ENCODE results near the gene CYTH4. TPM values are rescaled to one million over a fixed set of nuclear protein-coding genes. Genes with fewer than 3 reads are reported as not detected.

Gene CYTH4
- polyA plus RNA-seq, 1 donor (not counting 4 experiments of a cell fraction or from before 2014, with no cell fraction given) = 0.05 TPM

DNA sequence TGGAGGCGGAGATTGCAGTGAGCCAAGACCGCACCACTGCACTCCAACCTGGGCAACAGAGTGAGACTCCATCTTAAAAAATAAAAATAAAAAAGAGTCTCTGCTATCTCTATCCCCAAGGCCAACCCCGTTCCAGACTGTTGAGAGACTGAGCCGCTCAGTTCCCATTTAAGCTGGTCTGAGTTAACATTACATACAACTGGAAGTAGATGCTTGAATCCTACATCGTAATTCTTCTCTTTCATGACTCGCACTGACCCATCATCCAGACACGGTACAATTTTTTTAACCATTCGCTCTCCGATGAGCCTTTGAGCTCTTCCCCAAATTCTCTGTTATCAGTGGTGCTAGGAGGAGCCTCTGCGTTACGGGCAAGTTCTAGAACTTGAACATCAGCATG is 4.9 kb upstream of the CYTH4 start:
- H3K36me3 ChIP-seq (ENCODE audit: control insufficient read depth in 2 of 2, extremely low read depth in 1 of 2, insufficient read depth in 2 of 2, low read length in 2 of 2) = no peaks in the 10 kb centered on the region
- TF ChIP-seq, protein P1, sequence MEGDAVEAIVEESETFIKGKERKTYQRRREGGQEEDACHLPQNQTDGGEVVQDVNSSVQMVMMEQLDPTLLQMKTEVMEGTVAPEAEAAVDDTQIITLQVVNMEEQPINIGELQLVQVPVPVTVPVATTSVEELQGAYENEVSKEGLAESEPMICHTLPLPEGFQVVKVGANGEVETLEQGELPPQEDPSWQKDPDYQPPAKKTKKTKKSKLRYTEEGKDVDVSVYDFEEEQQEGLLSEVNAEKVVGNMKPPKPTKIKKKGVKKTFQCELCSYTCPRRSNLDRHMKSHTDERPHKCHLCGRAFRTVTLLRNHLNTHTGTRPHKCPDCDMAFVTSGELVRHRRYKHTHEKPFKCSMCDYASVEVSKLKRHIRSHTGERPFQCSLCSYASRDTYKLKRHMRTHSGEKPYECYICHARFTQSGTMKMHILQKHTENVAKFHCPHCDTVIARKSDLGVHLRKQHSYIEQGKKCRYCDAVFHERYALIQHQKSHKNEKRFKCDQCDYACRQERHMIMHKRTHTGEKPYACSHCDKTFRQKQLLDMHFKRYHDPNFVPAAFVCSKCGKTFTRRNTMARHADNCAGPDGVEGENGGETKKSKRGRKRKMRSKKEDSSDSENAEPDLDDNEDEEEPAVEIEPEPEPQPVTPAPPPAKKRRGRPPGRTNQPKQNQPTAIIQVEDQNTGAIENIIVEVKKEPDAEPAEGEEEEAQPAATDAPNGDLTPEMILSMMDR (optimal IDR thresholded peaks at IDR 0.05 in 1 of 3, IDR thresholded peaks at IDR 0.05 in 1 of 3, conservative IDR thresholded peaks at IDR 0.05 in 1 of 3; ENCODE audit: extremely low read depth in 1 of 3, insufficient read depth in 2 of 3, low read length in 3 of 3) = no peak
- no peak for TF ChIP-seq EZH2 (IDR thresholded peaks at IDR 0.05; ENCODE audit: low read length)
- H3K27me3 ChIP-seq (ENCODE audit: control insufficient read depth, extremely low read depth, insufficient read depth, low read length) = peaks cover 3% of the 10 kb centered on the region
- H3K4me1 ChIP-seq (ENCODE audit: control insufficient read depth, extremely low read depth, insufficient read depth, low read length) = peaks cover 14% of the 10 kb centered on the region
- dilution Hi-C loops (cut with MboI; ENCODE audit: extremely low pct_ligation_motif_present, low sequenced_read_pairs) = no loop called here
- H2AFZ ChIP-seq (ENCODE audit: control insufficient read depth, low read length) = no peak overlapping the region
- no peak overlapping the region for H3K27ac ChIP-seq (ENCODE audit: control insufficient read depth, insufficient read depth, low read length)
- no peaks in the 10 kb centered on the region for H3K79me2 ChIP-seq (ENCODE audit: control insufficient read depth, insufficient read depth, low read length)
- no peak overlapping the region for H3K4me2 ChIP-seq (ENCODE audit: control insufficient read depth, extremely low read depth, insufficient read depth, low read depth, low read length)
- H3K9ac ChIP-seq (ENCODE audit: control insufficient read depth, extremely low read depth, insufficient read depth, low read length) = no peak overlapping the region
- no peaks in the 10 kb centered on the region for H3K9me3 ChIP-seq (ENCODE audit: control insufficient read depth, low read depth, low read length)
- no peak overlapping the region for H3K4me3 ChIP-seq (ENCODE audit: control insufficient read depth in 2 of 3, extremely low read depth in 1 of 3, insufficient read depth in 2 of 3, low read depth in 1 of 3, low read length in 3 of 3)
- DNase-seq (ENCODE audit: low read depth, low spot score) (no peak), FAIRE-seq (peak; percentile 26)
- no peaks in the 10 kb centered on the region for H3K9me1 ChIP-seq (ENCODE audit: control insufficient read depth, extremely low read depth, insufficient read depth, low read length)
- H4K20me1 ChIP-seq (ENCODE audit: control insufficient read depth, extremely low read depth, insufficient read depth, low read length) = no peaks in the 10 kb centered on the region

GRCh38 chr22:37278261-37278660 is 4.0 kb upstream of the CYTH4 start:
- Histone ChIP-seq H3K4me1 (ENCODE audit: control insufficient read depth, extremely low read depth, insufficient read depth, low read length) (peaks cover 17% of the 10 kb centered on the region), H4K20me1 (ENCODE audit: control insufficient read depth, extremely low read depth, insufficient read depth, low read length) (no peaks in the 10 kb centered on the region), H3K9me3 (ENCODE audit: control insufficient read depth, low read depth, low read length) (no peaks in the 10 kb centered on the region), H3K36me3 (ENCODE audit: control insufficient read depth in 2 of 2, extremely low read depth in 1 of 2, insufficient read depth in 2 of 2, low read length in 2 of 2) (no peaks in the 10 kb centered on the region), H3K4me3 (ENCODE audit: control insufficient read depth in 2 of 3, extremely low read depth in 1 of 3, insufficient read depth in 2 of 3, low read depth in 1 of 3, low read length in 3 of 3) (no peak overlapping the region), H3K79me2 (ENCODE audit: control insufficient read depth, insufficient read depth, low read length) (no peaks in the 10 kb centered on the region), H3K9me1 (ENCODE audit: control insufficient read depth, extremely low read depth, insufficient read depth, low read length) (no peaks in the 10 kb centered on the region), H3K27me3 (ENCODE audit: control insufficient read depth, extremely low read depth, insufficient read depth, low read length) (peaks cover under 1% of the 10 kb centered on the region), H3K27ac (ENCODE audit: control insufficient read depth, insufficient read depth, low read length) (no peak overlapping the region), H3K9ac (ENCODE audit: control insufficient read depth, extremely low read depth, insufficient read depth, low read length) (no peak overlapping the region), H3K4me2 (ENCODE audit: control insufficient read depth, extremely low read depth, insufficient read depth, low read depth, low read length) (no peak overlapping the region), H2AFZ (ENCODE audit: control insufficient read depth, low read length) (no peak overlapping the region)
- TF ChIP-seq, protein P1 (optimal IDR thresholded peaks at IDR 0.05 in 1 of 3, IDR thresholded peaks at IDR 0.05 in 1 of 3, conservative IDR thresholded peaks at IDR 0.05 in 1 of 3; ENCODE audit: extremely low read depth in 1 of 3, insufficient read depth in 2 of 3, low read length in 3 of 3) = no peak
- no peak for TF ChIP-seq EZH2 (IDR thresholded peaks at IDR 0.05; ENCODE audit: low read length)
- dilution Hi-C loops (cut with MboI; ENCODE audit: extremely low pct_ligation_motif_present, low sequenced_read_pairs) = no loop called here
- FAIRE-seq (no peak), DNase-seq (ENCODE audit: low read depth, low spot score) (no peak)
